Esophagus (tissue), 2 donors: ENCODE measurements around the gene CPA1. TPM values are rescaled to one million over a fixed set of nuclear protein-coding genes. Genes with fewer than 3 reads are reported as not detected.
A peak's percentile ranks its signal among the peaks of the same experiment; 100 is the strongest.

Source experiments
- H3K27ac ChIP-seq, 2 donors: one replicate each; pipeline ENCODE4 v1.5.1; 2013; ENCODE audit warnings: low read depth in 2 of 2, mild to moderate bottlenecking in 2 of 2, inconsistent platforms in 1 of 2, low read length in 1 of 2, moderate library complexity in 1 of 2
- H3K27me3 ChIP-seq, 2 donors: one replicate each; pipeline ENCODE4 v1.6.1; 2013; ENCODE audit warnings: low read length in 2 of 2, control low read depth in 1 of 2, mild to moderate bottlenecking in 1 of 2; ENCODE audit not compliant: insufficient read depth in 2 of 2, control insufficient read depth in 1 of 2
- H3K36me3 ChIP-seq, 2 donors: one replicate each; pipeline ENCODE4 v1.6.1; 2013; ENCODE audit warnings: low read length in 1 of 2; ENCODE audit not compliant: control insufficient read depth in 2 of 2, insufficient read depth in 2 of 2
- H3K4me1 ChIP-seq, 2 donors: one replicate each; pipeline ENCODE4 v1.6.1; 2013; ENCODE audit warnings: low read length in 1 of 2; ENCODE audit not compliant: control insufficient read depth in 2 of 2, insufficient read depth in 2 of 2
- H3K4me3 ChIP-seq, 2 donors: one replicate each; pipeline ENCODE4 v1.5.1; 2013; ENCODE audit warnings: low read length in 2 of 2, mild to moderate bottlenecking in 2 of 2, low read depth in 1 of 2, moderate library complexity in 1 of 2
- H3K9me3 ChIP-seq, 2 donors: one replicate each; pipeline ENCODE4 v1.6.1; 2013; ENCODE audit warnings: mild to moderate bottlenecking in 2 of 2, low read depth in 1 of 2, low read length in 1 of 2, moderate library complexity in 1 of 2; ENCODE audit not compliant: control insufficient read depth in 2 of 2, insufficient read depth in 1 of 2
- WGBS, 2 donors: extraction: QIAGEN DNeasy Blood & Tissue Kit; methylation state at CpG; one replicate each; pipeline ENCODE4 v1.1.7; 2013; 5-methylcytosine and 5-hydroxymethylcytosine counted together
- polyA plus RNA-seq, 2 donors: library from polyadenylated mRNA; stranded (reverse); fragments of 200-250 nt; gene quantifications; one replicate each; pipeline ENCODE4 v1.2.3, GENCODE V29; 2013
- donor health status: healthy with polysubstance abuse.
- donor health status: Bipolar disorder and iron deficiency.

The CPA1 gene
- polyA plus RNA-seq, 2 donors: 0.20 to 1.1 TPM

- Histone ChIP-seq H3K4me3 (no peak overlapping the region), H3K27me3 (no peaks in the 10 kb centered on the region), H3K9me3 (no peaks in the 10 kb centered on the region), H3K36me3 (no peaks in the 10 kb centered on the region), H3K27ac (no peak overlapping the region), H3K4me1 (no peaks in the 10 kb centered on the region)
- 68 to 76% methylated on average over 5 of the region's 5 CpGs for WGBS, 2 donors
Observed at GRCh38 chr7:130419658-130420057, 39.4 kb downstream of the CPA1 start.

DNA sequence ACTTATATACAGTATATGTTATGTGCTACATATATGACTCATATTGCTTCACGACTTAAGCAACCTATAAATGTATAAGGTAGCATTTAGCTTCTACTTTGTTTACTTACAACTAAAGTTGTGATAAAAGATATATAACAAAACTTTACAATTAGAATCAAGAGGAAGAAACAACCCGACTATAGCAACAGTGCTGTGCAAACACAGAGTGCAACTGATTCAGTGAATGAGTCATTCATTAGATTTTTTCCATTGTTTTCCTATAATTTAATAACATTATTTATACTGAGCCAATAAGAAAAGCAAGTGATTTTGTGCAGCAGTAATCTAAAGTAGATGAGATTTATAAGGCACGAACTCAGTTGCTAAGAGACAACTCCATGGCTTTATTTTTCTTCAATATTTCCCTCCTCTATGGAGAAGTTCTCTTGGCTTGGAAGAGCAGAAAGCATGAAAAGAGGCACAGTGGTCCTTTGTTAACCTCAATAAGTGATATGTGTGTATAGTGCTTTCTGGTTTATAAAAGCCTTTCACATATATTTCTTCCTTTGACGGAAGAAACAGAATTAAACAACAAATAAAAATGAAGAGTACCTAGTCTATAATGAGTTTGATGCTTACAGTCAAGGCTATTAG, 40.8 kb downstream of the CPA1 start:
- no peaks in the 10 kb centered on the region for H3K9me3 ChIP-seq
- no peak overlapping the region for H3K27ac ChIP-seq
- H3K27me3 ChIP-seq: no peaks in the 10 kb centered on the region
- 67 to 68% methylated on average over 4 of the region's 4 CpGs for WGBS, 2 donors
- no peaks in the 10 kb centered on the region for H3K4me1 ChIP-seq
- H3K36me3 ChIP-seq: no peaks in the 10 kb centered on the region
- no peak overlapping the region for H3K4me3 ChIP-seq

DNA sequence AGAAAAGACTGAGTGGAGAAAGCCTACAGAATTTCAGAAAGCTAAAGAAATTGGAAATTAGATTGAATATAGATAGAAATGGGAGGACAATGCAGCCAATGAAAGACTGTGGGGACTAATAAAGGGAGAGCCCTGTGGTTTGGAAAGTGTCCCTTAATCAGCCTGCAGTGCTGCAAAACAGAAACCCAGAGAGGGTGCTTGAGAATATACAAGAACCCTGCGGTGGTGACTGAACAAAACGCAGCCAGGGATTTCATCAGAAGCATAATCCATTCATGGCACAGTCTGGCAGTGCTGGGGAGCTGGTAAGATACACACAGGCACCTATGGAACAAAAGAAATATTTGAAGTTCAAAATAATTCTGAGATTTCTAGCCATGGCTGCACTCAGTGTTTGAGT, 41.4 kb downstream of the CPA1 start:
- Histone ChIP-seq H3K27me3 (no peaks in the 10 kb centered on the region), H3K4me1 (no peaks in the 10 kb centered on the region), H3K4me3 (no peak overlapping the region), H3K36me3 (no peaks in the 10 kb centered on the region), H3K27ac (no peak overlapping the region), H3K9me3 (no peaks in the 10 kb centered on the region)
- WGBS, 2 donors: 38 to 47% methylated on average over 2 of the region's 2 CpGs

DNA sequence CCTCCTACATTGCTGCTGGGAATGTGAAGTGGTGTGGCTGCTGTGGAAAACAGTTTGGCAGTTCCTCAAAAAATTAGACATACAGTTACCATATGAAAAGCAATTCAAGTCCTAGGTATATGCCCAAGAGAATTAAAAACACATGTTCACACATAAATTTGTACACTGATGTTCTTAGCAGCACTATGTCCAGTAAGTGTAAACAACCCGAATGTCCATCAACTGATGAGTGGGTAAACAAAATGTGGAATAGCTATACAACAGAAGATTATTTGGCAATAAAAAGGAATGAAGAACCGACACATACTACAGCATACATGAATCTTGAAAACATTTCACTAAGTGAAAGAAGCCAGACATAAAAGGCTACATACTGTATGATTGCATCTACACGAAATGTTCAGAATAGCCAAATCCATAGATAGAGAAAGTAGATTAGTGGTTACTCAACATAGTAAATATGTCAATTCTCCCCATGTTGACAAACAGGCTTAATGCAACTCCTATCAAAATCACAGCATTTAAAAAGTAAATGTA, 43.3 kb downstream of the CPA1 start:
- Histone ChIP-seq H3K27me3 (no peaks in the 10 kb centered on the region), H3K9me3 (no peaks in the 10 kb centered on the region), H3K4me1 (no peaks in the 10 kb centered on the region), H3K4me3 (no peak overlapping the region), H3K36me3 (no peaks in the 10 kb centered on the region), H3K27ac (no peak overlapping the region)
- 94% methylated on average over 3 of the region's 3 CpGs for WGBS, 2 donors

- no peak overlapping the region for H3K27ac ChIP-seq
- no peaks in the 10 kb centered on the region for H3K4me1 ChIP-seq
- WGBS, 2 donors: 72 to 76% methylated on average over 4 of the region's 4 CpGs
- H3K4me3 ChIP-seq: no peak overlapping the region
- H3K27me3 ChIP-seq: no peaks in the 10 kb centered on the region
- H3K9me3 ChIP-seq: no peaks in the 10 kb centered on the region
- H3K36me3 ChIP-seq: no peaks in the 10 kb centered on the region
Observed at GRCh38 chr7:130425796-130426195, 45.5 kb downstream of the CPA1 start.

DNA sequence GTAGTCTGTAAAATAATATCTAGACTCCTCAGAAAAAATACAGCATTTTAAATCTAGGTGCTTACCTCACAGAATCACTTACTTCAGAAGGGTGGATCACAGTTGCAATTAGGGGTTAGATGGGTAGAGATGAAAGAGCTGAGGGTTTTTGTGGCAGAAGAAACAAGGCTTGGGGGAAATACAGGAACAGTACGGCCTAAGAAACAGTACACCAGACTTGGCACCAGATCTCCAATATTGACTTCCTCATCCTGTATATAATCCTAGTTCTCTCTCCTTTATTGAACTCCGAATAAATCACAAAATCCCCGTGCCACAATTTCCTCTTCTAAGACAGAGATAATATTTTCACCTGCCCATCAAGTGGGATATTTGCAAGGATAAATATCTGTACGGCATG, 46.3 kb downstream of the CPA1 start:
- Histone ChIP-seq H3K4me3 (no peak overlapping the region), H3K27ac (no peak overlapping the region), H3K36me3 (no peaks in the 10 kb centered on the region), H3K9me3 (no peaks in the 10 kb centered on the region), H3K27me3 (no peaks in the 10 kb centered on the region), H3K4me1 (peaks cover 0 to 4% of the 10 kb centered on the region in 2 donors)
- WGBS, 2 donors: 72 to 76% methylated on average over 4 of the region's 4 CpGs

GRCh38 chr7:130429019-130429418, 48.7 kb downstream of the CPA1 start:
- Histone ChIP-seq H3K4me1 (peaks cover 0 to 7% of the 10 kb centered on the region in 2 donors), H3K36me3 (no peaks in the 10 kb centered on the region), H3K27ac (no peak overlapping the region), H3K27me3 (no peaks in the 10 kb centered on the region), H3K4me3 (no peak overlapping the region), H3K9me3 (no peaks in the 10 kb centered on the region)
- 96 to 98% methylated on average over 4 of the region's 4 CpGs for WGBS, 2 donors

- no peak overlapping the region for H3K27ac ChIP-seq
Observed at GRCh38 chr7:130430115-130430514, 49.8 kb downstream of the CPA1 start.

GRCh38 chr7:130430841-130431666, 50.8 kb downstream of the CPA1 start:
- Histone ChIP-seq H3K27ac (peak overlapping the region in 1 of 2 donors; percentile 3), H3K36me3 (no peaks in the 10 kb centered on the region), H3K4me1 (peaks cover 0 to 7% of the 10 kb centered on the region in 2 donors), H3K27me3 (no peaks in the 10 kb centered on the region), H3K9me3 (no peaks in the 10 kb centered on the region), H3K4me3 (no peak overlapping the region)
- 56% methylated on average over 5 of the region's 5 CpGs for WGBS, 2 donors

More at GRCh38 chr7:130430115-130430514, 49.8 kb downstream of the CPA1 start:
- Histone ChIP-seq H3K9me3 (no peaks in the 10 kb centered on the region), H3K4me3 (no peak overlapping the region), H3K4me1 (peaks cover 0 to 7% of the 10 kb centered on the region in 2 donors), H3K36me3 (no peaks in the 10 kb centered on the region), H3K27me3 (no peaks in the 10 kb centered on the region)
- 46 to 55% methylated on average over 1 of the region's 1 CpG for WGBS, 2 donors
